HepG2 (cell line): ENCODE measurements around the gene RRP36. TPM values are rescaled to one million over a fixed set of nuclear protein-coding genes. Genes with fewer than 3 reads are reported as not detected.
A peak's percentile ranks its signal among the peaks of the same experiment; 100 is the strongest.

ENCODE experiments used
- ATAC-seq: fragments of 200-7000 bp; cut with Tn5 transposase; 3 replicates; pipeline ENCODE4 v1.9.1; 2020; ENCODE audit warnings: mild to moderate bottlenecking, moderate library complexity
- BruUV-seq: library from RNA; stranded (reverse); fragments of 400-500 nt; replicated peaks from 2 replicates; lab custom pipeline; 2021; lab: Mats Ljungman, UMichigan
- CTCF ChIA-PET: fragments of 300-600 bp; formaldehyde crosslinking; extraction: SDS; loops from one replicate; lab custom pipeline; 2021; ENCODE audit warnings: low total read pairs, inconsistent platforms, low intra/inter-chr PET ratio; lab: Yijun Ruan, JAX
- POLR2A ChIA-PET: fragments of 350-600 bp; sonication (Branson Sonifier 250); formaldehyde crosslinking; loops from one replicate; lab custom pipeline; 2020; ENCODE audit warnings: antibody characterized with exemption, inconsistent platforms; lab: Yijun Ruan, JAX
- DNase-seq: peaks from one replicate; pipeline ENCODE4 v3.0.0-alpha.2; 2015; ENCODE audit warnings: low spot score
- FAIRE-seq: peaks from 3 replicates; lab custom pipeline; 2011; peaks lifted over from hg19 to GRCh38; lab: Jason Lieb, UNC
- H2AFZ ChIP-seq: one replicate; pipeline ENCODE4 v1.6.1; 2011; ENCODE audit warnings: low read length, inconsistent platforms
- H3K27ac ChIP-seq: fragments of 300-600 bp; 3 replicates; pipeline ENCODE4 v1.8.0; 2011; ENCODE audit warnings: mixed run types, mild to moderate bottlenecking, mixed read lengths, low read length, inconsistent platforms; ENCODE audit not compliant: insufficient read depth; ENCODE audit errors: extremely low read length
- H3K27me3 ChIP-seq, 2 experiments: fragments of 200-600 bp in 1 of 2; 2 replicates in 1 of 2; 3 replicates in 1 of 2; pipeline versions ENCODE4 v1.6.0 to v1.8.0; 2011; ENCODE audit warnings: low read length in 2 of 2, mild to moderate bottlenecking in 2 of 2, moderate library complexity in 2 of 2, inconsistent platforms in 1 of 2; ENCODE audit not compliant: insufficient read depth in 2 of 2, control insufficient read depth in 1 of 2
- H3K36me3 ChIP-seq, 2 experiments: fragments of 200-600 bp in 1 of 2; replicated peaks in 1 of 2; 2 replicates in 1 of 2; 3 replicates in 1 of 2; pipeline versions ENCODE4 v1.5.1 to v1.8.0; 2011; ENCODE audit warnings: low read length in 2 of 2, inconsistent platforms in 1 of 2; ENCODE audit not compliant: insufficient read depth in 2 of 2, control insufficient read depth in 1 of 2
- H3K4me1 ChIP-seq: 2 replicates; pipeline ENCODE4 v1.5.1; 2012; ENCODE audit warnings: low read length, inconsistent platforms; ENCODE audit not compliant: insufficient read depth
- H3K4me2 ChIP-seq: 2 replicates; pipeline ENCODE4 v1.6.0; 2011; ENCODE audit warnings: low read depth, low read length, inconsistent platforms
- H3K4me3 ChIP-seq, 3 experiments: fragments of 200-600 bp in 1 of 3; sonication (generic), shearing (Covaris generic) in 1 of 3; replicated peaks in 1 of 3; 2 replicates each; pipeline ENCODE4 v1.5.1; 2011 to 2016; ENCODE audit warnings: low read length in 3 of 3, inconsistent platforms in 2 of 3, low read depth in 2 of 3, mild to moderate bottlenecking in 2 of 3, control low read depth in 1 of 3, mixed read lengths in 1 of 3; ENCODE audit not compliant: insufficient read depth in 1 of 3
- H3K79me2 ChIP-seq: one replicate; pipeline ENCODE4 v1.6.1; 2011; ENCODE audit warnings: low read length, inconsistent platforms; ENCODE audit not compliant: insufficient read depth
- H3K9ac ChIP-seq: 2 replicates; pipeline ENCODE4 v1.6.0; 2011; ENCODE audit warnings: mild to moderate bottlenecking, low read depth, low read length, inconsistent platforms; ENCODE audit not compliant: insufficient read depth
- H3K9me3 ChIP-seq: 2 replicates; pipeline ENCODE4 v1.5.1; 2012; ENCODE audit warnings: mild to moderate bottlenecking, low read length
- H4K20me1 ChIP-seq: 2 replicates; pipeline ENCODE4 v1.6.0; 2011; ENCODE audit warnings: inconsistent platforms, mild to moderate bottlenecking, low read length, moderate library complexity; ENCODE audit not compliant: insufficient read depth
- ATF7-NPFF ChIP-seq: sonication (generic); formaldehyde crosslinking; IDR thresholded peaks from 2 replicates; pipeline ENCODE4 v1.8.1; 2023; ENCODE audit warnings: mild to moderate bottlenecking, low read depth, missing genetic modification reagents, moderate library complexity
- BRD4 ChIP-seq: sonication (generic); formaldehyde crosslinking; IDR thresholded peaks from 2 replicates; pipeline ENCODE4 v1.4.0; 2020; ENCODE audit warnings: missing genetic modification reagents
- EED ChIP-seq: sonication (generic); formaldehyde crosslinking; IDR thresholded peaks from 2 replicates; pipeline ENCODE4 v1.5.0; 2020; ENCODE audit warnings: mild to moderate bottlenecking, missing genetic modification reagents
- EZH2 ChIP-seq: conservative IDR thresholded peaks from 2 replicates; pipeline ENCODE4 v1.6.1; 2012; ENCODE audit warnings: mild to moderate bottlenecking, low read depth, low read length, moderate library complexity
- GLI4 ChIP-seq: sonication (generic); formaldehyde crosslinking; IDR thresholded peaks from 2 replicates; pipeline ENCODE4 v1.5.1; 2020; ENCODE audit warnings: missing genetic modification reagents, mild to moderate bottlenecking, moderate library complexity, borderline replicate concordance
- JARID2 ChIP-seq: sonication (generic); formaldehyde crosslinking; IDR thresholded peaks from 2 replicates; pipeline ENCODE4 v1.8.1; 2023; ENCODE audit warnings: missing genetic modification reagents, inconsistent platforms; ENCODE audit not compliant: insufficient replicate concordance
- KDM5A ChIP-seq: fragments of 200-600 bp; sonication (generic); IDR thresholded peaks from 2 replicates; pipeline ENCODE4 v1.7.0; 2018; ENCODE audit warnings: antibody characterized with exemption, mild to moderate bottlenecking, low read length, borderline replicate concordance
- NFATC3 ChIP-seq: sonication (generic); formaldehyde crosslinking; IDR thresholded peaks from 2 replicates; pipeline ENCODE4 v1.5.1; 2020; ENCODE audit warnings: mild to moderate bottlenecking, missing genetic modification reagents
- NFKB2 ChIP-seq: sonication (generic); formaldehyde crosslinking; IDR thresholded peaks from 2 replicates; pipeline ENCODE4 v1.4.0; 2020; ENCODE audit warnings: missing genetic modification reagents, borderline replicate concordance
- REXO4 ChIP-seq: sonication (generic); formaldehyde crosslinking; IDR thresholded peaks from 2 replicates; pipeline ENCODE4 v1.8.0; 2022; ENCODE audit warnings: missing genetic modification reagents, mild to moderate bottlenecking, borderline replicate concordance
- SAFB2 ChIP-seq: sonication (generic); formaldehyde crosslinking; IDR thresholded peaks from 2 replicates; pipeline ENCODE4 v1.5.1; 2020; ENCODE audit warnings: missing genetic modification reagents, low read depth, mild to moderate bottlenecking, borderline replicate concordance
- SALL1 ChIP-seq: sonication (generic); formaldehyde crosslinking; IDR thresholded peaks from 2 replicates; pipeline ENCODE4 v1.8.0; 2022; ENCODE audit warnings: mild to moderate bottlenecking, missing genetic modification reagents
- SIX1 ChIP-seq: sonication (generic); formaldehyde crosslinking; IDR thresholded peaks from 2 replicates; pipeline ENCODE4 v1.4.0; 2020; ENCODE audit warnings: missing genetic modification reagents, borderline replicate concordance
- SNAPC5 ChIP-seq: sonication (generic); formaldehyde crosslinking; IDR thresholded peaks from 2 replicates; pipeline ENCODE4 v1.8.1; 2023; ENCODE audit warnings: mild to moderate bottlenecking, missing genetic modification reagents, borderline replicate concordance
- SOX6 ChIP-seq, 2 experiments: fragments of 450-650 bp in 1 of 2; sonication (generic) in 1 of 2; formaldehyde crosslinking in 1 of 2; IDR thresholded peaks; 2 replicates each; pipeline versions ENCODE4 v1.4.0 to v1.6.1; 2017 to 2020; ENCODE audit warnings: antibody characterized with exemption in 1 of 2, mild to moderate bottlenecking in 1 of 2, missing genetic modification reagents in 1 of 2
- ZFP37 ChIP-seq: sonication (generic); formaldehyde crosslinking; IDR thresholded peaks from 2 replicates; pipeline ENCODE4 v1.4.0; 2020; ENCODE audit warnings: missing genetic modification reagents, borderline replicate concordance
- ZNF329 ChIP-seq: sonication (generic); formaldehyde crosslinking; IDR thresholded peaks from 2 replicates; pipeline ENCODE4 v1.9.0; 2021; ENCODE audit warnings: low read depth, mild to moderate bottlenecking, missing genetic modification reagents
- ZNF772 ChIP-seq: sonication (generic); formaldehyde crosslinking; IDR thresholded peaks from 2 replicates; pipeline ENCODE4 v1.5.0; 2020; ENCODE audit warnings: mild to moderate bottlenecking, missing genetic modification reagents
- WGBS: methylation state at CpG from one replicate; pipeline ENCODE4 v1.1.6; 2017; ENCODE audit warnings: low lambda C conversion rate; 5-methylcytosine and 5-hydroxymethylcytosine counted together
- in situ Hi-C: cut with HindIII; loops from 2 replicates; pipeline ENCODE4 v1.10.0; 2017; ENCODE audit warnings: low pct_unique_long_range_greater_than_20kb; ENCODE audit not compliant: extremely low pct_ligation_motif_present
- intact Hi-C: fragments of 100-400 bp; cut with micrococcal nuclease; formaldehyde crosslinking; loops from one replicate; pipeline ENCODE4 v1.10.0; 2022; ENCODE audit not compliant: unreplicated experiment
- polyA plus RNA-seq, 8 experiments: library from polyadenylated mRNA; depleted of rRNA in 3 of 8; stranded (reverse) in 7 of 8; unstranded in 1 of 8; fragments of >200 nt; fragmentation: Illumina TruSeq in 4 of 8; extraction: Trizol in 4 of 8; gene quantifications; 2 replicates each; pipeline versions ENCODE4 v1.2.1 to v1.2.3, GENCODE V29; 2011 to 2016; ENCODE audit warnings: low read depth in 4 of 8, missing spikeins in 1 of 8, mixed read lengths in 1 of 8; ENCODE audit not compliant: insufficient read depth in 1 of 8
- total RNA-seq, 5 experiments: library from RNA; depleted of rRNA; stranded (reverse); fragments of >200 nt; fragmentation: Illumina TruSeq; extraction: Trizol; gene quantifications; 2 replicates each; pipeline ENCODE4 v1.2.3, GENCODE V29; 2016; ENCODE audit warnings: low read depth in 1 of 5

Gene RRP36
- total and polyA plus RNA-seq, 2 of the 13 experiments (the other 11 are each of a cell fraction or from before 2014, with no cell fraction given): 29.5 to 144 TPM

GRCh38 chr6:43013097-43013842, 8.2 kb upstream of the RRP36 start:
- POLR2A ChIA-PET: interaction anchor here (0.9 to 5.3 kb wide), 27 partner anchors 10 to 503 kb away, joined by 3 to 76 read pairs (median 8); partner anchors contain the start of genes CNPY3, CUL7, CUL9 and KLC4
- in situ Hi-C loops: no loop called here
- FAIRE-seq: no peak
- Histone ChIP-seq H3K27me3 (no peaks in the 10 kb centered on the region; a peak in 1 of 5 replicates), H2AFZ (no peak overlapping the region), H3K79me2 (peaks cover 34% of the 10 kb centered on the region), H3K27ac (peak overlapping the region; percentile 31), H3K9ac (peak overlapping the region; percentile 82), H3K4me3 (peak overlapping the region; percentile 73 to 91 (median 88)), H3K9me3 (no peaks in the 10 kb centered on the region), H3K4me2 (peak overlapping the region; percentile 98), H3K36me3 (peaks cover 25 to 58% of the 10 kb centered on the region in 2 experiments), H4K20me1 (no peaks in the 10 kb centered on the region), H3K4me1 (peaks cover 38% of the 10 kb centered on the region)
- no TSS peak for BruUV-seq
- no peak; the same call in 2 of the 3 replicates for ATAC-seq
- DNase-seq: no peak
- WGBS: 2% methylated on average over 25 of the region's 25 CpGs
- intact Hi-C loops: loop anchor here (1.0 to 5.0 kb wide), 3 partner anchors 29 to 51 kb away; partner anchors contain the start of genes CUL7, GNMT and PPP2R5D
- CTCF ChIA-PET: no interaction called here
- TF ChIP-seq SAFB2 (CRISPR knock-in tag): 0 out of 2 replicates have a peak, but pooled peaks have one; percentile 2
- 0 out of 2 replicates have a peak, but pooled peaks have one; percentile 20 for TF ChIP-seq EED (CRISPR knock-in tag)
- 0 out of 2 replicates have a peak, but pooled peaks have one; percentile 69 for TF ChIP-seq GLI4 (CRISPR knock-in tag)
- TF ChIP-seq BRD4 (CRISPR knock-in tag): no peak
- TF ChIP-seq ATF7-NPFF (CRISPR knock-in tag): no peak
- peak; percentile 69; the same call in 1 of the 2 replicates for TF ChIP-seq KDM5A
- no peak for TF ChIP-seq SNAPC5 (CRISPR knock-in tag)
- no peak for TF ChIP-seq SIX1 (CRISPR knock-in tag)
- 0 out of 2 replicates have a peak, but pooled peaks have one; percentile 18 for TF ChIP-seq NFATC3 (CRISPR knock-in tag)
- no peak for TF ChIP-seq SOX6 (IDR thresholded peaks at IDR 0.05)
- TF ChIP-seq SOX6 (CRISPR knock-in tag; IDR thresholded peaks at IDR 0.05): no peak
- TF ChIP-seq ZFP37 (CRISPR knock-in tag): 0 out of 2 replicates have a peak, but pooled peaks have one; percentile 12
- 0 out of 2 replicates have a peak, but pooled peaks have one; percentile 45 for TF ChIP-seq ZNF329 (CRISPR knock-in tag)
- TF ChIP-seq NFKB2 (CRISPR knock-in tag): 0 out of 2 replicates have a peak, but pooled peaks have one; percentile 21
- 0 out of 2 replicates have a peak, but pooled peaks have one; percentile 36 for TF ChIP-seq ZNF772
- peak; percentile 22 for TF ChIP-seq JARID2
- no peak for TF ChIP-seq EZH2
- no peak for TF ChIP-seq SALL1 (CRISPR knock-in tag)
- no peak for TF ChIP-seq REXO4 (CRISPR knock-in tag)
